IMR-90 (cell line): ENCODE data around the gene UBE3B. TPM values are rescaled to one million over a fixed set of nuclear protein-coding genes. Genes with fewer than 3 reads are reported as not detected.

Experiments
- ATAC-seq: fragments of 200-7000 bp; cut with Tn5 transposase; 2 replicates; pipeline ENCODE4 v1.9.1; 2020; ENCODE audit warnings: low read depth, mild to moderate bottlenecking, moderate library complexity
- BruUV-seq: library from RNA; stranded (reverse); fragments of 400-500 nt; replicated peaks from 2 replicates; lab custom pipeline; 2021; lab: Mats Ljungman, UMichigan
- CTCF ChIA-PET: fragments of 300-600 bp; formaldehyde crosslinking; extraction: SDS; loops from one replicate; lab custom pipeline; 2021; ENCODE audit warnings: antibody characterized with exemption; lab: Yijun Ruan, JAX
- POLR2A ChIA-PET: fragments of 300-600 bp; sonication (Branson Sonifier 250); formaldehyde crosslinking; loops from one replicate; lab custom pipeline; 2022; ENCODE audit warnings: antibody characterized with exemption; ENCODE audit not compliant: unreplicated experiment; lab: Charles Lee
- DNase-seq: peaks from one replicate; pipeline ENCODE4 v3.0.0; 2013
- H2AFZ ChIP-seq: replicated peaks from 2 replicates; pipeline ENCODE3; 2013; ENCODE audit warnings: low read length, mild to moderate bottlenecking; ENCODE audit not compliant: poor library complexity
- H2AK5ac ChIP-seq: 2 replicates; pipeline ENCODE4 v1.6.1; 2013; ENCODE audit warnings: low read depth, low read length, inconsistent platforms
- H2AK9ac ChIP-seq: replicated peaks from 2 replicates; pipeline ENCODE3; 2013; ENCODE audit warnings: mild to moderate bottlenecking, low read depth, low read length, moderate library complexity; ENCODE audit not compliant: poor library complexity
- H2BK120ac ChIP-seq: 2 replicates; pipeline ENCODE4 v1.6.1; 2013; ENCODE audit warnings: low read depth, low read length, inconsistent platforms
- H2BK15ac ChIP-seq: 3 replicates; pipeline ENCODE4 v1.6.1; 2013; ENCODE audit warnings: low read depth, low read length, inconsistent platforms
- H2BK20ac ChIP-seq: 2 replicates; pipeline ENCODE4 v1.6.1; 2013; ENCODE audit warnings: low read depth, mild to moderate bottlenecking, inconsistent platforms, low read length, moderate library complexity
- H2BK5ac ChIP-seq: 2 replicates; pipeline ENCODE4 v1.6.1; 2013; ENCODE audit warnings: mild to moderate bottlenecking, low read depth, low read length, inconsistent platforms; ENCODE audit not compliant: poor library complexity, severe bottlenecking
- H3K14ac ChIP-seq: replicated peaks from 2 replicates; pipeline ENCODE4 v1.6.1; 2013; ENCODE audit warnings: low read depth, low read length, inconsistent platforms
- H3K18ac ChIP-seq: 2 replicates; pipeline ENCODE4 v1.6.1; 2013; ENCODE audit warnings: low read depth, low read length, control low read depth
- H3K23ac ChIP-seq: 2 replicates; pipeline ENCODE4 v1.6.1; 2013; ENCODE audit warnings: low read depth, low read length, inconsistent platforms
- H3K27ac ChIP-seq: 2 replicates; pipeline ENCODE4 v1.5.1; 2013; ENCODE audit warnings: mild to moderate bottlenecking, control low read depth, low read length; ENCODE audit not compliant: insufficient read depth
- H3K27me3 ChIP-seq: 2 replicates; pipeline ENCODE4 v1.6.1; 2013; ENCODE audit warnings: low read length; ENCODE audit not compliant: control insufficient read depth, insufficient read depth
- H3K36me3 ChIP-seq: 2 replicates; pipeline ENCODE4 v1.6.1; 2013; ENCODE audit warnings: low read length, mixed read lengths; ENCODE audit not compliant: control insufficient read depth, insufficient read depth
- H3K4ac ChIP-seq: 2 replicates; pipeline ENCODE4 v1.6.1; 2013; ENCODE audit warnings: low read depth, low read length, inconsistent platforms
- H3K4me1 ChIP-seq: 2 replicates; pipeline ENCODE4 v1.6.1; 2013; ENCODE audit warnings: low read length, mixed read lengths; ENCODE audit not compliant: control insufficient read depth, insufficient read depth
- H3K4me2 ChIP-seq: 2 replicates; pipeline ENCODE4 v1.6.1; 2013; ENCODE audit warnings: low read depth, mild to moderate bottlenecking, control low read depth, low read length, moderate library complexity
- H3K4me3 ChIP-seq: 2 replicates; pipeline ENCODE4 v1.5.1; 2013; ENCODE audit warnings: low read depth, mild to moderate bottlenecking, control low read depth, low read length, moderate library complexity; ENCODE audit not compliant: insufficient read depth
- H3K56ac ChIP-seq: 2 replicates; pipeline ENCODE4 v1.6.1; 2013; ENCODE audit warnings: low read length, inconsistent platforms; ENCODE audit not compliant: insufficient read depth; ENCODE audit errors: extremely low read depth
- H3K79me1 ChIP-seq, 2 experiments: 2 replicates each; pipeline ENCODE4 v1.6.1; 2013; ENCODE audit warnings: low read length in 2 of 2, inconsistent platforms in 1 of 2, low read depth in 1 of 2
- H3K9ac ChIP-seq: 2 replicates; pipeline ENCODE4 v1.6.1; 2013; ENCODE audit warnings: low read depth, low read length, control low read depth
- H3K9me1 ChIP-seq: 2 replicates; pipeline ENCODE4 v1.6.1; 2013; ENCODE audit warnings: low read length, inconsistent platforms; ENCODE audit not compliant: insufficient read depth
- H3K9me3 ChIP-seq: 2 replicates; pipeline ENCODE4 v1.6.1; 2013; ENCODE audit warnings: low read length; ENCODE audit not compliant: control insufficient read depth, insufficient read depth
- H4K20me1 ChIP-seq: 2 replicates; pipeline ENCODE4 v1.6.1; 2013; ENCODE audit warnings: low read length, inconsistent platforms; ENCODE audit not compliant: insufficient read depth
- H4K5ac ChIP-seq: 2 replicates; pipeline ENCODE4 v1.6.1; 2013; ENCODE audit warnings: mild to moderate bottlenecking, low read depth, low read length, control low read depth
- H4K8ac ChIP-seq, 2 experiments: 2 replicates each; pipeline ENCODE4 v1.6.1; 2013; ENCODE audit warnings: low read depth in 2 of 2, low read length in 2 of 2, control low read depth in 1 of 2, inconsistent platforms in 1 of 2
- H4K91ac ChIP-seq: 2 replicates; pipeline ENCODE4 v1.6.1; 2013; ENCODE audit warnings: low read depth, low read length, inconsistent platforms; ENCODE audit not compliant: insufficient read depth
- BHLHE40 ChIP-seq: fragments of 150-350 bp; IDR thresholded peaks from 2 replicates; pipeline ENCODE4 v1.6.1; 2016; ENCODE audit warnings: mild to moderate bottlenecking, low read depth, low read length
- CEBPB ChIP-seq: IDR thresholded peaks from 2 replicates; pipeline ENCODE4 v1.6.1; 2012; ENCODE audit warnings: low read depth, low read length, improper control_type of control experiment
- CHD1 ChIP-seq: IDR thresholded peaks from 2 replicates; pipeline ENCODE4 v1.6.1; 2012; ENCODE audit warnings: low read depth, low read length, improper control_type of control experiment
- FOS ChIP-seq: fragments of 150-350 bp; IDR thresholded peaks from 2 replicates; pipeline ENCODE4 v1.6.1; 2016; ENCODE audit warnings: low read depth, low read length
- MAFK ChIP-seq: IDR thresholded peaks from 2 replicates; pipeline ENCODE4 v1.6.1; 2012; ENCODE audit warnings: low read depth, low read length, improper control_type of control experiment
- MAZ ChIP-seq: IDR thresholded peaks from 2 replicates; pipeline ENCODE4 v1.6.1; 2012; ENCODE audit warnings: low read depth, mild to moderate bottlenecking, low read length, improper control_type of control experiment, moderate library complexity, borderline replicate concordance
- MXI1 ChIP-seq: IDR thresholded peaks from 2 replicates; pipeline ENCODE4 v1.6.1; 2012; ENCODE audit warnings: low read depth, mild to moderate bottlenecking, low read length, moderate library complexity, borderline replicate concordance
- NFE2L2 ChIP-seq: fragments of 150-350 bp; IDR thresholded peaks from 2 replicates; pipeline ENCODE4 v1.6.1; 2016; ENCODE audit warnings: low read depth, mild to moderate bottlenecking, low read length
- POLR2A ChIP-seq: IDR thresholded peaks from 2 replicates; pipeline ENCODE4 v1.6.1; 2012; ENCODE audit warnings: mild to moderate bottlenecking, low read depth, low read length
- RAD21 ChIP-seq: IDR thresholded peaks from 2 replicates; pipeline ENCODE4 v1.6.1; 2012; ENCODE audit warnings: low read length, improper control_type of control experiment
- RCOR1 ChIP-seq: IDR thresholded peaks from 2 replicates; pipeline ENCODE4 v1.6.1; 2012; ENCODE audit warnings: mild to moderate bottlenecking, low read length, improper control_type of control experiment; ENCODE audit not compliant: insufficient replicate concordance
- RFX5 ChIP-seq: IDR thresholded peaks from 2 replicates; pipeline ENCODE4 v1.8.0; 2012; ENCODE audit warnings: low read depth, mild to moderate bottlenecking, low read length, moderate library complexity
- SMC3 ChIP-seq: fragments of 150-350 bp; IDR thresholded peaks from 2 replicates; pipeline ENCODE4 v1.6.1; 2016; ENCODE audit warnings: low read depth, mild to moderate bottlenecking, antibody characterized with exemption, low read length, moderate library complexity
- WGBS, 2 experiments: methylation state at CpG; one replicate each; pipeline versions ENCODE4 v1.1.5 to v1.1.7; 2013; ENCODE audit warnings: missing lambda C conversion rate in 2 of 2; ENCODE audit not compliant: insufficient read length in 1 of 2; ENCODE audit errors: extremely low coverage in 2 of 2; 5-methylcytosine and 5-hydroxymethylcytosine counted together
- dilution Hi-C: fragments of 300-500 bp; cut with HindIII; formaldehyde crosslinking; loops from one replicate; pipeline ENCODE4 v1.14.3; 2018; ENCODE audit warnings: low sequenced_read_pairs; ENCODE audit not compliant: unreplicated experiment
- in situ Hi-C: fragments of 300-500 bp; cut with MboI; formaldehyde crosslinking; loops from 3 replicates; pipeline ENCODE4 v1.14.3; 2019; ENCODE audit warnings: low sequenced_read_pairs, inconsistent platforms, mixed read lengths
- intact Hi-C: fragments of 100-400 bp; cut with micrococcal nuclease; formaldehyde crosslinking; loops from 2 replicates; pipeline ENCODE4 v1.10.0; 2022
- polyA plus RNA-seq, 3 experiments: library from polyadenylated mRNA; depleted of rRNA; stranded (reverse); fragments of >200 nt; gene quantifications; 2 replicates each; pipeline ENCODE4 v1.2.3, GENCODE V29; 2012; ENCODE audit warnings: low replicate concordance in 1 of 3
- total RNA-seq: library from RNA; depleted of rRNA; stranded (reverse); fragments of >200 nt; gene quantifications from 2 replicates; pipeline ENCODE4 v1.2.3, GENCODE V29; 2012
- TF ChIP-seq, protein P1 (sequence below): fragments of 150-350 bp; IDR thresholded peaks from 2 replicates; pipeline ENCODE4 v1.6.1; 2017; ENCODE audit warnings: mild to moderate bottlenecking, antibody characterized with exemption, low read length, low read depth
- TF ChIP-seq, protein P2 (sequence below): fragments of 150-350 bp; IDR thresholded peaks from 2 replicates; pipeline ENCODE4 v1.6.1; 2016; ENCODE audit warnings: low read depth, mild to moderate bottlenecking, low read length, moderate library complexity, borderline replicate concordance
- TF ChIP-seq, protein P3 (sequence below): conservative IDR thresholded peaks from 2 replicates; pipeline ENCODE4 v1.5.1; 2012; ENCODE audit warnings: mild to moderate bottlenecking, low read depth, low read length, improper control_type of control experiment

Gene UBE3B
- total and polyA plus RNA-seq, 2 of the 4 experiments (the other 2 are of a cell fraction), result 18.8 to 24.9 TPM

DNA sequence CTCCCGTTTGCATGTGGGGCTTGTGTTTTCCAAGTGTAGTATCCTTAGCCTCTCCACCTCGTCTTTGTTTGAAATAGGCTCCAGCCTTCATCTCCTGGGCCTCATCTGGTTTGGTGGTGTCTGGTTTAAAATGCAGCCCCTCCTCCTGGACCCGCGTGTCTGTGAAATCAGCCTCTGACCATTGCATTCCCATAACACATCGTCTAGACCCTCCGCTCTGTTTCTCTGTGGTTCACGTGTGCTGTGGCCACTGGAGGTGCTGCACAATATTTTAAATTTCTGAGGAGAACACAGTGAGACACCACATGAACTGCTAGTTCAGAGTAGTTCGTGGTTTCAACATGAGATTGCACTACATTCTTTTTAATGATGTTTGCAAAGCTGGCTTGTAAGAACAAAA is 35.6 kb downstream of the UBE3B start:
- no peak overlapping the region for H3K18ac ChIP-seq
- DNase-seq (no peak), ATAC-seq (0 out of 2 replicates have a peak, but pooled peaks have one; percentile 14)
- WGBS, 2 experiments, result no CpG with 5 or more reads among the region's 8 CpGs
- H3K56ac ChIP-seq, result no peak overlapping the region
- intact Hi-C loops, result no loop called here
- no TSS peak for BruUV-seq
- no peak overlapping the region for H4K91ac ChIP-seq
- H3K4me1 ChIP-seq, result no peaks in the 10 kb centered on the region
- no peaks in the 10 kb centered on the region for H3K27me3 ChIP-seq
- no peak overlapping the region for H2BK20ac ChIP-seq
- no peak overlapping the region for H4K8ac ChIP-seq
- no peak overlapping the region for H3K4me2 ChIP-seq
- no peak overlapping the region for H2BK120ac ChIP-seq
- no peak overlapping the region for H4K5ac ChIP-seq
- no peak overlapping the region for H2AK9ac ChIP-seq
- H2AK5ac ChIP-seq, result no peak overlapping the region
- H3K79me1 ChIP-seq, result no peaks in the 10 kb centered on the region
- H2BK15ac ChIP-seq, result no peak overlapping the region
- ChIA-PET CTCF (interaction anchor here (0.6 kb wide), 1 partner anchor 80 kb away, joined by 3 read pairs; no protein-coding TSS in a partner anchor), POLR2A (no interaction called here)
- H4K20me1 ChIP-seq, result 0 out of 2 replicates have a peak, but pooled peaks cover 3% of the 10 kb centered on the region
- TF ChIP-seq POLR2A (no peak), RAD21 (no peak), CHD1 (no peak), BHLHE40 (no peak), MXI1 (no peak), MAFK (no peak), FOS (no peak), RFX5 (no peak), MAZ (no peak), RCOR1 (no peak), SMC3 (no peak), CEBPB (no peak), NFE2L2 (no peak)
- TF ChIP-seq, protein P1, sequence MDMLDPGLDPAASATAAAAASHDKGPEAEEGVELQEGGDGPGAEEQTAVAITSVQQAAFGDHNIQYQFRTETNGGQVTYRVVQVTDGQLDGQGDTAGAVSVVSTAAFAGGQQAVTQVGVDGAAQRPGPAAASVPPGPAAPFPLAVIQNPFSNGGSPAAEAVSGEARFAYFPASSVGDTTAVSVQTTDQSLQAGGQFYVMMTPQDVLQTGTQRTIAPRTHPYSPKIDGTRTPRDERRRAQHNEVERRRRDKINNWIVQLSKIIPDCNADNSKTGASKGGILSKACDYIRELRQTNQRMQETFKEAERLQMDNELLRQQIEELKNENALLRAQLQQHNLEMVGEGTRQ, result no peak
- TF ChIP-seq, protein P2, sequence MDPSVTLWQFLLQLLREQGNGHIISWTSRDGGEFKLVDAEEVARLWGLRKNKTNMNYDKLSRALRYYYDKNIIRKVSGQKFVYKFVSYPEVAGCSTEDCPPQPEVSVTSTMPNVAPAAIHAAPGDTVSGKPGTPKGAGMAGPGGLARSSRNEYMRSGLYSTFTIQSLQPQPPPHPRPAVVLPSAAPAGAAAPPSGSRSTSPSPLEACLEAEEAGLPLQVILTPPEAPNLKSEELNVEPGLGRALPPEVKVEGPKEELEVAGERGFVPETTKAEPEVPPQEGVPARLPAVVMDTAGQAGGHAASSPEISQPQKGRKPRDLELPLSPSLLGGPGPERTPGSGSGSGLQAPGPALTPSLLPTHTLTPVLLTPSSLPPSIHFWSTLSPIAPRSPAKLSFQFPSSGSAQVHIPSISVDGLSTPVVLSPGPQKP, result no peak
- TF ChIP-seq, protein P3, sequence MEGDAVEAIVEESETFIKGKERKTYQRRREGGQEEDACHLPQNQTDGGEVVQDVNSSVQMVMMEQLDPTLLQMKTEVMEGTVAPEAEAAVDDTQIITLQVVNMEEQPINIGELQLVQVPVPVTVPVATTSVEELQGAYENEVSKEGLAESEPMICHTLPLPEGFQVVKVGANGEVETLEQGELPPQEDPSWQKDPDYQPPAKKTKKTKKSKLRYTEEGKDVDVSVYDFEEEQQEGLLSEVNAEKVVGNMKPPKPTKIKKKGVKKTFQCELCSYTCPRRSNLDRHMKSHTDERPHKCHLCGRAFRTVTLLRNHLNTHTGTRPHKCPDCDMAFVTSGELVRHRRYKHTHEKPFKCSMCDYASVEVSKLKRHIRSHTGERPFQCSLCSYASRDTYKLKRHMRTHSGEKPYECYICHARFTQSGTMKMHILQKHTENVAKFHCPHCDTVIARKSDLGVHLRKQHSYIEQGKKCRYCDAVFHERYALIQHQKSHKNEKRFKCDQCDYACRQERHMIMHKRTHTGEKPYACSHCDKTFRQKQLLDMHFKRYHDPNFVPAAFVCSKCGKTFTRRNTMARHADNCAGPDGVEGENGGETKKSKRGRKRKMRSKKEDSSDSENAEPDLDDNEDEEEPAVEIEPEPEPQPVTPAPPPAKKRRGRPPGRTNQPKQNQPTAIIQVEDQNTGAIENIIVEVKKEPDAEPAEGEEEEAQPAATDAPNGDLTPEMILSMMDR, result no peak
- dilution Hi-C loops, result no loop called here
- no peak overlapping the region for H3K9ac ChIP-seq
- in situ Hi-C loops, result no loop called here
- no peaks in the 10 kb centered on the region for H3K9me3 ChIP-seq
- peaks cover 57% of the 10 kb centered on the region for H3K36me3 ChIP-seq
- H3K27ac ChIP-seq, result no peak overlapping the region
- no peak overlapping the region for H2BK5ac ChIP-seq
- no peak overlapping the region for H3K4me3 ChIP-seq
- H3K14ac ChIP-seq, result no peak overlapping the region
- H2AFZ ChIP-seq, result no peak overlapping the region
- H3K9me1 ChIP-seq, result 0 out of 2 replicates have a peak, but pooled peaks cover 3% of the 10 kb centered on the region
- H3K23ac ChIP-seq, result no peak overlapping the region
- no peak overlapping the region for H3K4ac ChIP-seq
